NCI-H1694 treated with DMSO at 0.1 percent for 48 hours (cell line): ENCODE results near the gene ZFC3H1.
"Not testable (repeated sequence)": the region's sequence is repeated elsewhere in the genome, so short reads cannot be mapped to it uniquely, and the experiment has no call there.

Source experiments
- DNase-seq: peaks from one replicate; lab custom pipeline; 2025; lab: John Stamatoyannopoulos, UW

Gene ZFC3H1, protein sequence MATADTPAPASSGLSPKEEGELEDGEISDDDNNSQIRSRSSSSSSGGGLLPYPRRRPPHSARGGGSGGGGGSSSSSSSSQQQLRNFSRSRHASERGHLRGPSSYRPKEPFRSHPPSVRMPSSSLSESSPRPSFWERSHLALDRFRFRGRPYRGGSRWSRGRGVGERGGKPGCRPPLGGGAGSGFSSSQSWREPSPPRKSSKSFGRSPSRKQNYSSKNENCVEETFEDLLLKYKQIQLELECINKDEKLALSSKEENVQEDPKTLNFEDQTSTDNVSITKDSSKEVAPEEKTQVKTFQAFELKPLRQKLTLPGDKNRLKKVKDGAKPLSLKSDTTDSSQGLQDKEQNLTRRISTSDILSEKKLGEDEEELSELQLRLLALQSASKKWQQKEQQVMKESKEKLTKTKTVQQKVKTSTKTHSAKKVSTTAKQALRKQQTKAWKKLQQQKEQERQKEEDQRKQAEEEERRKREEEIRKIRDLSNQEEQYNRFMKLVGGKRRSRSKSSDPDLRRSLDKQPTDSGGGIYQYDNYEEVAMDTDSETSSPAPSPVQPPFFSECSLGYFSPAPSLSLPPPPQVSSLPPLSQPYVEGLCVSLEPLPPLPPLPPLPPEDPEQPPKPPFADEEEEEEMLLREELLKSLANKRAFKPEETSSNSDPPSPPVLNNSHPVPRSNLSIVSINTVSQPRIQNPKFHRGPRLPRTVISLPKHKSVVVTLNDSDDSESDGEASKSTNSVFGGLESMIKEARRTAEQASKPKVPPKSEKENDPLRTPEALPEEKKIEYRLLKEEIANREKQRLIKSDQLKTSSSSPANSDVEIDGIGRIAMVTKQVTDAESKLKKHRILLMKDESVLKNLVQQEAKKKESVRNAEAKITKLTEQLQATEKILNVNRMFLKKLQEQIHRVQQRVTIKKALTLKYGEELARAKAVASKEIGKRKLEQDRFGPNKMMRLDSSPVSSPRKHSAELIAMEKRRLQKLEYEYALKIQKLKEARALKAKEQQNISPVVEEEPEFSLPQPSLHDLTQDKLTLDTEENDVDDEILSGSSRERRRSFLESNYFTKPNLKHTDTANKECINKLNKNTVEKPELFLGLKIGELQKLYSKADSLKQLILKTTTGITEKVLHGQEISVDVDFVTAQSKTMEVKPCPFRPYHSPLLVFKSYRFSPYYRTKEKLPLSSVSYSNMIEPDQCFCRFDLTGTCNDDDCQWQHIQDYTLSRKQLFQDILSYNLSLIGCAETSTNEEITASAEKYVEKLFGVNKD (N-terminal part only)

GRCh38 chr12:71663561-71664410 lies at the start of gene ZFC3H1, which contains the start of gene THAP2:
TSS of gene ZFC3H1 (minus strand) at chr12:71663848. CDS start at chr12:71663610, 238 bp downstream.
TSS of gene THAP2 (plus strand) at chr12:71664301. CDS start at chr12:71664510, 209 bp downstream.
- DNase-seq = peak; percentile 98

- DNase-seq = no peak
Observed at GRCh38 chr12:71710276-71711125, 46.9 kb upstream of the ZFC3H1 start.

GRCh38 chr12:71708658-71709057 lies 45.0 kb upstream of the ZFC3H1 start:
- no peak for DNase-seq

DNA sequence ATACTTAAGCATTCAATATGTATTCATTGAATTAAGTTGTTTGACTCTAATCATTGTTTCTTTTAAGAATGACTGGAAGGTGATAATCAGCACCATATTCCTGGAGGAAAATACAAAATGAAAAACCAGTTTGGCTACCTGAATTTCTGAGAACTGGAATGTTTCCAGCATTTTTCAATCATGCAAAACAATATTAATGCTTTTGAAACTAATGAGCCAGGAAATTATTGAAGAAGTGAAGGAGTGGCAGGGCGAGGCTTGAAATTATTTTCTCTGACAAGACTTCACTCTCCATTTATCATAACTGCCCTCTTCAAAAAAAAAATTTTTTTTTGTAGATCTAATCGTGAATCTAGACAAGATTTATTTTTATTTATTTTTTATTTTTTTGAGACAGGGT lies 41.3 kb upstream of the ZFC3H1 start:
- DNase-seq = no peak

GRCh38 chr12:71703206-71703605 lies 39.6 kb upstream of the ZFC3H1 start:
- DNase-seq = peak; percentile 82

DNA sequence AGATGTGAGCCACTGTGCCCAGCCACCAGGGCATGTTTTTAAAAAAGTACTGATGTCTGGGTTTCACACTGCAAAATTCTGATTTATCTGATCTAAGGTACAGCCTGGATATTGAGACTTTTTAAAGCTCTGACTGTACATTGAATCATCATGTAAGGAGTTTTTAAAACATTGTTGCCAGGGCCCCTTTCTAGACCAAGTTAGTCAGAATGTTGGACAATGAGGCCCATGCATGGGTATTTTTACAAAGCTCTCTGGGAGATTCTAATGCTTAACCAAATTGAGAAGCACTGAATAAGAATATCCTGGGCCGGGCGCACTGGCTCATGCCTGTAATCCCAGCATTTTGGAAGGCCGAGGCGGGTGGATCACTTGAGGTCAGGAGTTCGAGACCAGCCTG lies 38.9 kb upstream of the ZFC3H1 start:
- no peak for DNase-seq

DNA sequence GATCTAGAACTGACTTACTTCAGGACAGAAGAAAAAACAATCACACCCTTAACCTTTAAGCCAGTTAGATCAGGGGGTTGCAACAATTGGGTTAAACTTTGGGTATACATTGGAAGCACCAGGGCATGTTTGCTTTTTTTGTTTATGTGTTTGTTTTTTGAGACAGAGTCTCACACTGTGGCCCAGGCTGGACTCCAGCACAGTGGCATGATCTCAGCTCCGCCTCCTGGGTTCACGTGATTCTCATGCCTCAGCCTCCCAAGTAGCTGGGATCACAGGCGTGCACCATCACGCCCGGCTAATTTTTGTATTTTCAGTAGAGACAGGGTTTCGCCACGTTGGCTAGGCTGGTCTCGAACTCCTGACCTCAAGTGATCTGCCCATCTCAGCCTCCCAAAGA lies 38.5 kb upstream of the ZFC3H1 start:
- DNase-seq = not testable (repeated sequence)

DNA sequence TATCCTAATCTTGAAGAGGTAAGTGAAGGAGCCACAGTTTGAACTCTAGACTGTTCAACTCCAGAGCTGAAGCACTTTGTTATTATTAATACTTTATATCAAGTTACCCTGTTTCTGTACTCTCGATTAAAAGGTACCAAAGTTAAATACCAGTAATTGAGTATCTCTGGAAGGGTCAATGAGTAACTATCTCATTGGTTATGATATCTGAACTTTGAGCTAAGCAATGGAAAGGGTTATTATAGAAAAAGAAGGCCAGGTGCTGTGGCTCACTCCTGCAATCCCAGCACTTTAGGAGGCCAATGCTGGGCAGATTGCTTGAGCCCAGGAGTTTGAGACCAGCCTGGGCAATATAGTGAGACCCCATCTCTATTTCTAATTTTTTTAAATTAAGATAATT lies 32.1 kb upstream of the ZFC3H1 start:
- no peak for DNase-seq

GRCh38 chr12:71694099-71694820 lies 30.6 kb upstream of the ZFC3H1 start:
- no peak for DNase-seq

DNA sequence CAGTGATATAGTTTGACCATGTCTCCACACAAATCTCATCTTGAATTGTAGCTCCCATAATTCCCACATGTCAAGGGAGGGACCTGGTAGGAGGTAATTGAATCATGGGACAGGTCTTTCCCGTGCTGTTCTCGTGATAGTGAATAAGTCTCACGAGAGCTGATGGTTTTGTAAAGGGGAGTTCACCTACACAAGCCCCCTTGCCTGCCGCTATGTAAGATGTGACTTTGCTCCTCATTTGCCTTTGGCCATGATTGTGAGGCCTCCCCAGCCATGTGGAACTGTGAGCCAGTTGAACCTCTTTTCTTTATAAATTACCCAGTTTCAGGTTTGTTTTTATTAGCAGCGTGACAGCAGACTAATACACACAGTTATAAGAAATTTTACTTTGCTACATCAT lies 30.0 kb upstream of the ZFC3H1 start:
- not testable (repeated sequence) for DNase-seq

GRCh38 chr12:71693126-71693525 lies 29.5 kb upstream of the ZFC3H1 start:
- no peak for DNase-seq

- no peak for DNase-seq
Observed at GRCh38 chr12:71691504-71692129, 28.0 kb upstream of the ZFC3H1 start.

GRCh38 chr12:71688961-71689570 lies 25.4 kb upstream of the ZFC3H1 start:
- DNase-seq = no peak

- DNase-seq = not testable (repeated sequence)
Observed at GRCh38 chr12:71687172-71687571, 23.5 kb upstream of the ZFC3H1 start.

GRCh38 chr12:71686658-71687025 lies 23.0 kb upstream of the ZFC3H1 start:
- DNase-seq = no peak

- DNase-seq = peak; percentile 66
Observed at GRCh38 chr12:71685914-71686657, 22.4 kb upstream of the ZFC3H1 start, which contains the start of gene TMEM19. TSS of gene TMEM19 (plus strand) at chr12:71686082. CDS start at chr12:71686681, 599 bp downstream.

GRCh38 chr12:71685312-71685906 lies 21.8 kb upstream of the ZFC3H1 start:
- no peak for DNase-seq
